Activated CD8-positive, alpha-beta T cell treated with anti-CD3 and anti-CD28 coated beads for 36 hours (primary cell): ENCODE data around the gene ARHGEF16. TPM values are rescaled to one million over a fixed set of nuclear protein-coding genes. Genes with fewer than 3 reads are reported as not detected.
A peak's percentile ranks its signal among the peaks of the same experiment; 100 is the strongest.

Experiments
- ATAC-seq: fragments of 200-7000 bp; cut with Tn5 transposase; one replicate; pipeline ENCODE4 v1.10.0; 2021; ENCODE audit warnings: mild to moderate bottlenecking, moderate library complexity
- CTCF ChIA-PET: fragments of 350-600 bp; sonication (Branson Sonifier 250); formaldehyde crosslinking; loops from one replicate; lab custom pipeline; 2021; ENCODE audit warnings: antibody characterized with exemption; lab: Charles Lee
- POLR2A ChIA-PET: fragments of 350-600 bp; sonication (Branson Sonifier 250); formaldehyde crosslinking; loops from one replicate; lab custom pipeline; 2021; ENCODE audit warnings: antibody characterized with exemption; lab: Charles Lee
- DNase-seq: peaks from one replicate; pipeline ENCODE4 v3.0.0-alpha.2; 2020
- H3K27ac Mint-ChIP-seq: one replicate; pipeline ENCODE4 v1.8.0; 2021; ENCODE audit warnings: mild to moderate bottlenecking, mixed read lengths
- H3K27me3 Mint-ChIP-seq: one replicate; pipeline ENCODE4 v1.8.0; 2021; ENCODE audit warnings: mixed read lengths
- H3K36me3 Mint-ChIP-seq: one replicate; pipeline ENCODE4 v1.8.0; 2021; ENCODE audit warnings: low read depth, mixed read lengths
- H3K4me1 Mint-ChIP-seq: one replicate; pipeline ENCODE4 v1.8.0; 2021; ENCODE audit warnings: low read depth, mixed read lengths
- H3K4me3 Mint-ChIP-seq: one replicate; pipeline ENCODE4 v1.8.0; 2021; ENCODE audit warnings: mild to moderate bottlenecking, moderate library complexity, mixed read lengths
- H3K9me3 Mint-ChIP-seq: one replicate; pipeline ENCODE4 v1.8.0; 2021; ENCODE audit warnings: mixed read lengths
- intact Hi-C: fragments of 100-400 bp; cut with micrococcal nuclease; formaldehyde crosslinking; loops from one replicate; pipeline ENCODE4 v1.10.0; 2022
- total RNA-seq, 2 experiments: library from RNA; stranded (reverse); gene quantifications; one replicate each; pipeline ENCODE4 v1.2.3, GENCODE V29; 2021
- TF ChIP-seq, protein P1 (sequence below): fragments of 200-600 bp; IDR thresholded peaks from one replicate; pipeline ENCODE4 v1.8.0; 2022; ENCODE audit warnings: antibody characterized with exemption, mild to moderate bottlenecking

Gene ARHGEF16
- total RNA-seq = not detected

- ATAC-seq (peak; percentile 32), DNase-seq (no peak)
- H3K36me3 Mint-ChIP-seq = no peaks in the 10 kb centered on the region
- H3K27me3 Mint-ChIP-seq = peaks cover 13% of the 10 kb centered on the region
- no peak within 1 kb of the TSS for H3K27ac Mint-ChIP-seq
- H3K4me3 Mint-ChIP-seq = peak within 1 kb of the TSS; percentile 24
- intact Hi-C loops = loop anchor here (2.0 kb wide), 1 partner anchor 29 kb away; no protein-coding TSS in a partner anchor
- H3K9me3 Mint-ChIP-seq = no peaks in the 10 kb centered on the region
- ChIA-PET CTCF (interaction anchor here (1.2 to 3.6 kb wide), 11 partner anchors 9 to 270 kb away, joined by 3 to 30 read pairs (median 10); no protein-coding TSS in a partner anchor), POLR2A (interaction anchor here (1.7 kb wide), 1 partner anchor 12 kb away, joined by 6 read pairs; no protein-coding TSS in a partner anchor)
- TF ChIP-seq, protein P1, sequence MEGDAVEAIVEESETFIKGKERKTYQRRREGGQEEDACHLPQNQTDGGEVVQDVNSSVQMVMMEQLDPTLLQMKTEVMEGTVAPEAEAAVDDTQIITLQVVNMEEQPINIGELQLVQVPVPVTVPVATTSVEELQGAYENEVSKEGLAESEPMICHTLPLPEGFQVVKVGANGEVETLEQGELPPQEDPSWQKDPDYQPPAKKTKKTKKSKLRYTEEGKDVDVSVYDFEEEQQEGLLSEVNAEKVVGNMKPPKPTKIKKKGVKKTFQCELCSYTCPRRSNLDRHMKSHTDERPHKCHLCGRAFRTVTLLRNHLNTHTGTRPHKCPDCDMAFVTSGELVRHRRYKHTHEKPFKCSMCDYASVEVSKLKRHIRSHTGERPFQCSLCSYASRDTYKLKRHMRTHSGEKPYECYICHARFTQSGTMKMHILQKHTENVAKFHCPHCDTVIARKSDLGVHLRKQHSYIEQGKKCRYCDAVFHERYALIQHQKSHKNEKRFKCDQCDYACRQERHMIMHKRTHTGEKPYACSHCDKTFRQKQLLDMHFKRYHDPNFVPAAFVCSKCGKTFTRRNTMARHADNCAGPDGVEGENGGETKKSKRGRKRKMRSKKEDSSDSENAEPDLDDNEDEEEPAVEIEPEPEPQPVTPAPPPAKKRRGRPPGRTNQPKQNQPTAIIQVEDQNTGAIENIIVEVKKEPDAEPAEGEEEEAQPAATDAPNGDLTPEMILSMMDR = no peak
- H3K4me1 Mint-ChIP-seq = no peaks in the 10 kb centered on the region
These were observed at the start of gene ARHGEF16 for GRCh38 chr1:3453891-3454810. ARHGEF16 (plus strand) TSS chr1:3454665; CDS start chr1:3463085, 8,420 bp downstream.

DNA sequence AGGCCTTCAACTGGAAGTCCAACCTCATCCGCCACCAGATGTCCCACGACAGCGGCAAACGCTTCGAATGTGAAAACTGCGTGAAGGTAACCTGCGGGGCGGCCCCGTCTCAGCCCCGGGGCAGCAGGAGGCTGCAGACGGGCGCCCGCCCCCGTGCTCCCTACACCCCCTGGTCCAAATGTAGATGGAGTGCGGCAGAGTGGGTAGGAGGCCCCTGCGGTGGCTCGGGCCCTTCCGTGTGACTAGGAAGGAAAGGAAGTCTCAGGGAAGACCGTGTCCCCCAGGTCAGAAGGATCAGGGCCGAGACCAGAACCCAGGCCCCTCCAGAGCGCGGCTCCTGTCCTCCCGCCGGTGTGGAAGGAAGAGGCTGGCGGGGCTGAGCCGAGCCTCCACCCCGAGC, 49.7 kb upstream of the ARHGEF16 start:
- CTCF ChIA-PET = no interaction called here
- no peak for ATAC-seq
- no peak overlapping the region for H3K27ac Mint-ChIP-seq
- intact Hi-C loops = no loop called here
- H3K36me3 Mint-ChIP-seq = no peaks in the 10 kb centered on the region
- TF ChIP-seq, protein P1 = no peak
- H3K4me3 Mint-ChIP-seq = no peak overlapping the region
- no peaks in the 10 kb centered on the region for H3K4me1 Mint-ChIP-seq
- no peaks in the 10 kb centered on the region for H3K9me3 Mint-ChIP-seq
- H3K27me3 Mint-ChIP-seq = no peaks in the 10 kb centered on the region
- POLR2A ChIA-PET = no interaction called here
- no peak for DNase-seq

DNA sequence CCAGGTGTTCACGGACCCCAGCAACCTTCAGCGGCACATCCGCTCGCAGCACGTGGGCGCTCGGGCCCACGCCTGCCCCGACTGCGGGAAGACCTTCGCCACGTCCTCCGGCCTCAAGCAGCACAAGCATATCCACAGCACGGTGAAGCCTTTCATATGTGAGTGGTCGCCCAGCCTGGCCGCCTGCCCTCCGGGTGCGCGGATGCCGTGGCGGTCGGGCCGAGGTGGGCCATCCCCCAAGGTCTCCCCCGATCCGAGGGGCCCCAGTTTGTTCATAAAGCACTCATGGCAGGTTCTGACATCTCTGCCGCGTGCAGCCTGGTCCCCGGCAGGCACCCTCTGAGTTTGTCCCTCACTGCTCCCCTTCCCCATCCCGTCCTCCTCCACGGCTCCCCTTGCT, 49.0 kb upstream of the ARHGEF16 start:
- intact Hi-C loops = no loop called here
- H3K36me3 Mint-ChIP-seq = no peaks in the 10 kb centered on the region
- ChIA-PET POLR2A (no interaction called here), CTCF (no interaction called here)
- no peak overlapping the region for H3K27ac Mint-ChIP-seq
- no peaks in the 10 kb centered on the region for H3K27me3 Mint-ChIP-seq
- no peaks in the 10 kb centered on the region for H3K4me1 Mint-ChIP-seq
- no peak for ATAC-seq
- DNase-seq = no peak
- no peak overlapping the region for H3K4me3 Mint-ChIP-seq
- H3K9me3 Mint-ChIP-seq = no peaks in the 10 kb centered on the region
- TF ChIP-seq, protein P1 = no peak

GRCh38 chr1:3405974-3406867, 48.2 kb upstream of the ARHGEF16 start:
- ChIA-PET POLR2A (no interaction called here), CTCF (no interaction called here)
- DNase-seq (no peak), ATAC-seq (no peak)
- Mint-ChIP-seq H3K4me1 (no peaks in the 10 kb centered on the region), H3K4me3 (no peak overlapping the region), H3K9me3 (no peaks in the 10 kb centered on the region), H3K36me3 (no peaks in the 10 kb centered on the region), H3K27ac (no peak overlapping the region), H3K27me3 (no peaks in the 10 kb centered on the region)
- TF ChIP-seq, protein P1 = no peak
- intact Hi-C loops = no loop called here
